ENCODE results near the gene G6PC3.
"Not testable (repeated sequence)": the region's sequence is repeated elsewhere in the genome, so short reads cannot be mapped to it uniquely, and the experiment has no call there.

The G6PC3 gene

GRCh38 chr17:44110011-44110686 lies 39.6 kb downstream of the G6PC3 start:
- DNase-seq: no peak

DNA sequence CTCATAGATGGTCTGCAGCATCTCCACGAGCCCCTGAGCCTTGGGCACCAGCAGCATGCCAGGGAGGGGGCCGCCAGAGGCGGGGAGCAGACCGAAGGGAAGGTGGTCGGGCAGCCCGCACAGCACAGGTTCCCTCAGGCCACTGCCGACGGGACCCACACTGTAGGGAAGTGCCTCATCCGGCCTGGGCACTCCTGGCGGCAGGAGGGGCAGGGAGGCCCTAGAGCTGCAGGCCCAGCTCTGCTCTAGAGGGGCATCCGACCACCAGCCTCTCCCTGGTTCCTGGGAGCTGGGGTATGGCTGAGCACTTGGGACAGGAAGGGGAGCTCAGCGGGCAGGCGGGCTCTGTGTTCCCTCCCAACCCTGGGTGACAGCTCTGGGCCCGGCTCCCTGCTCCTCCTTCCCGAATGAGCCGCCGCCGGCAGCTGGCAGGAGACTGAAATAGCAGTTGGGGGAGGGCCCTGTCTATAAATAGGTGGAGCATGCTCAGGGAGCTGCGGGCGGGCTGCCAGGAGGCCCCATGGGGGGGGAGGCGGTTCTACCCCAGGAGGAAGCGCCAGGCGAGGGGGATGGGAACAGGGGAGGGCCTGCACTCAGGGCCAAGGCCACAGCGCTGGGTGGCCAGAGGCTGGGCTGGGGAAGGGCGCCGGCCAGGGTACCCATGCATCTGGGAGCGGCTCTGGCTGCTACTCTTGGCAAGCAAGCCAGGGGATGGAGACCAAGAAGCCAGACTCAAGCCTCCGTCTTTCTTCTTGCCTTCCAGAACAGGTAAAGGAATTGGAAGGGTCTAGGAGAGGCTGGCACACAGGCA lies 40.5 kb downstream of the G6PC3 start:
- DNase-seq: peak; percentile 77

- no peak for DNase-seq
Measured at GRCh38 chr17:44111777-44112176, 41.2 kb downstream of the G6PC3 start.

DNA sequence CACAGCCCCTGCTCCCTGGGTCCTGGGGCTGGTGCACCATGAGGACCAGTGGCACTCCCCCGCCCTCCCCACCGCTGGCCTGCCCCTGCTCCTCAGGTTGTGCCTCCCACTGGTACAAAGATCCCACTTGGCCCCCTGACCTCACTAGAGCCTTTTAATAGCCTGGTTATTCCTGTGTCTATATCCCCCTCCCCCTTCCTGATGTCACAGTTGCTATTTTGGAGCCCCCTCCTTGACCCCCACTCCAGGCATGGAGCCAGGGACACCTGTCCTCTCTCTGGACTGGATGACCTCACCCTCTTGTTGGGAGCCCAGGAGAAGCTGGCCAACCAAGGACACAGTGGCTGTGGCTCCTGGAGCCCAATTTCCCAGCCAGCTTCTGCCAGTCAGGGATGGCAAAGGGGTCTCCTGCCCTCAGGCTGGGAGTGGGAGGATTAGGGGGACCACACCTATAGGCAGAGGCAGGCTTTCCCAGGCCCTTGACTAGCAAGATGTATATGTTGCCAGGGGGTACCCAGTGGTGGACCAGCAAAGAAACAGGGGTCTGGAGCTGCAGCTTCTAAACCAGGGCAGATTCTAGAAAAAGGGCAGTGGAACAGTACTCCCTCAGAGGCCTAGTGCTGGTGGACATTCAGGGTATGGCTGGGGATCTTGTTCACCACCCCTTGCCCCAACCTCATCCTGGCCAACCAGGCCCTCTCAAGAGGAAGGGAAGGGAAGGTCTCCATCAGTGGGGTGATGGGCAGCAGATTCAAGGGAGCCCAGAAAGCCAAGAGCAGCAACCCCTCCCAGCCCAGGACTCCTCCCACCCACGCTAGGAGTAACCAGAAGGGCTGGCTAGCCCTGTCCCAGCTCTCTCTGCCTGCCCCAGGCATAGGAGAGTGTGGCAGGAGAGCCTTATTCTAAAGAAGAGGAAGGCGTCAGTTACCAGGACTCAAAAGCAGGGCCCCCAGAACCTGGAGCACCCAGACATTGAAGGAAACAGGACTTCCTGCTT lies 42.0 kb downstream of the G6PC3 start:
- DNase-seq: no peak

DNA sequence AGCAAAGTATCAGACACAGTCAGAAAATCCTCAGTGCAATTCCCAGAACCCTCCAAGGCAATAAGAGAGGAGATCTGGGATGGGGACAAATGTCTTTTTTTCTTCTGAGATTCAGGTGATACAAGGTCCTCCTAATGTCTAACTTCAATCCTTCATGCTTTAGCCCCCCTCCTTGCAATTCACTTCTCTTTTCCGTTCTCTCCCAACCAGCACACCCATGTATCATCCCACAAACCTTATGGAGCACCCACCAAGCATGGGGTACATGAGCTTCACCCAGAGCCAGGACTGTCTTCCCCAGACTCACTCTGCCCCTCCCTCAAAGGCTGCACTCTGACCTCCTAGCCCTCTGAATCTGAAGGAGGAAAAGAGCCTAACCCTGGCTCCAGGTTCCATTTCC lies 42.8 kb downstream of the G6PC3 start:
- DNase-seq: no peak

DNA sequence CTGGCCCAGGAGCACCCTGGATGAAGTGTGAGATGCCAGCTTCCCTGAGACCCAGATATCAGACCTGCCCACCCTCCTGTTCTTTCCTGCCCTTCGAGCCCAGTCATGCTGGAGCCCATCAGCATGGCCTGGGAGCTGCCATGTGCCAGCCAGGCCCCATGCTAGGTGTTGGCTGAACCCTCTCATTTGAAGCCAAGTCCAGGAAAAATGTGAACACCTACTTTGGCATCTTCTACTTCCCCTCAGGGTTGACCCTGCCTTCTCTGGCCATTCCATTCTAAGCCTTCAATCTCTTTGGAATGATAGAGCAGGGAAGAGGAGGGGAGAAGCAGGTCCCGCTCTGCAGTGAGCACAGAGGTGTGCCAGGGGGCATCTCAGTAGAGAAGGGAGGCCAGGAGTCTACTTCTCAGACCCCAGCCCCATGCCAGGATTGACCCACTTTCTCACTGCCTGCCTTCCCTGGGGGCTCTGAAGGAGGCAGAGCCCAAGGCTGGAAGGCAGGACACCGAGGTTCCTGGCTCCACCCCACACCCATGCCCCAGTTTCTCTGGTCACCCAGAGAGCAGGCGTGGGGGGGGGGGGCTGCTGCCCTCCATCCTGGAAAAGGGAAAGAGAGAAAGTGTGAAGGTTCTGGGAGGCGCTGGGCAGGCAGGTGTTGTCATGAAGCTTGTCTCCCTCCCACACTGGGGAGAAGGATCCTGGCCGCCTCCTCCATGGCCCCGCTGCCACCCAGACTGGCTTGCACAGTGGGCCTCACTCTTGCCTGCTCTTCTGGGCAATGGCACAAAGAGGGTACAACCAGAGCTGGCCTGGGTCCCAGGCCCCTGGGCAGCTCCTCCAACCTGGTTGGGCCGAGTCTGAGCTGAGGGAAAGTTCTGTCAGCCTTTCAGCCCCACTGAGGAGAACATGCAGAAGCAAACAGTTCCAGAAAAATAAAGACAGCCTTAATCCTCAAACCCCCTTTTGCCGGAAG lies 43.6 kb downstream of the G6PC3 start:
- no peak for DNase-seq

GRCh38 chr17:44115585-44116415 lies 45.3 kb downstream of the G6PC3 start:
- no peak for DNase-seq

- DNase-seq: no peak
Measured at GRCh38 chr17:44117351-44117750, 46.8 kb downstream of the G6PC3 start.

DNA sequence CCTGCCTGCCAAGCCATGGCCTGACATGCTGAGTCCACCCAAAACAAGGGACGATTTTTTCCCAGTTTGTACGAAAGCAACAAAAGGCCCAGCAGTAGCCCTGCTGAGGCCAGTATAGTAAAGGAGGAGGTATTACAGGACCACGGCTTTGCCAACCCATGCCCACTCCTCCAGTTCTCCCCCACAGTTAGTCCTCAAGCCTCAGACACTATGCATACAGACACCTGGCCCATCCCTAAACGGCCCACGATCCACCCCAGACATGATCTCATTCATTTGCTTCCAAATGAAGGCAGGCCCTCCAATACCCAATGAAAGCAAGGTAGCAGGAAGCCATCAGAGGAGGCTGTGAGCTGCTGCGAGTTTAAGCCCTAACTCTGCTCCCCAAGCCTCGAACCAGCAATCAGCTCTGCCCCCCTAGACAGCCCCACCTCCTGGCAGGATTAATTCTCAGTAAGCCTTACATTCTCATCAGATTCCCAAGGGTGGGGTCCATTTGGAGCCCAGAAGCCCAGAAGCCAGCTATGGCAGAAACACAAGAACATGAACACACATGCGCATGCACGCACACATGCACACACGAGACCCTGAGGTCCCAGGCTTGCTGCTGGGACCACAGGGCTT lies 48.0 kb downstream of the G6PC3 start:
- no peak for DNase-seq

DNA sequence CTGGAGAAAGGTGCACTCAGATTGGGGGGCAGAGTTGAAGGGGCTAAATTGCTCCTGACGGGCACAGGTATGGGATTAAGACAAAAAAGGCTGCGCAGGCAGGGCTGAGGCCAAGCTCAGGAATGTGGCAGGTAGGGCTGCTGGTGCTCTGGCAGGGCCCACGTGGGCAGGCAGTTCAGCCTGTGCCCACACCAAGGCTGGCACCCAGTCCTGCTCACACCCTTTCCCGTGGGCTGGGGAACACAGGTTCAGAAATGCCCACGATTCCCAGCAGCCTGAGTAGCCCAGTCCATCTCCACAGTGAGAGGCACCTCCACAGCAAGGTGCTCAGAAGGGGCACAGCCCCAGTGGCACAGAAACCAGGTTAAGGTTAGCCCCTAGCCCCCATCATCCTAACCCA lies 48.5 kb downstream of the G6PC3 start:
- no peak for DNase-seq

GRCh38 chr17:44119798-44120197 lies 49.3 kb downstream of the G6PC3 start:
- no peak for DNase-seq

DNA sequence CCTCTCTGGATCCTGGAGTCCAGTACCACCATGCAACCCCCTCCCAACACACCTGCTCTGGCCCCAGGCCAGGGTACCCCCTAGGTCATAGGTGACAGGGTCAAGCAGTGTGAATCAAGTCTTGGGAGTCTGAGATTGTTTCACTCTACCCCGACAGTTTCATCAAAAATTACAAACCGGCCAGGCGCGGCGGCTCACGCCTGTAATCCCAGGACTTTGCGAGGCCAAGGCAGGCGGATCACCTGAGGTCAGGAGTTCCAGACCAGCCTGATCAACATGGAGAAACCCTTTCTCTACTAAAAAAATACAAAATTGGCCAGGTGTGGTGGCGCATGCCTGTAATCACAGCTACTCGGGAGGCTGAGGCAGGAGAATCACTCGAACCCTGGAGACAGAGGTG lies 49.7 kb downstream of the G6PC3 start:
- DNase-seq: not testable (repeated sequence)

GRCh38 chr17:44120851-44121605 lies 50.5 kb downstream of the G6PC3 start:
- DNase-seq: no peak

GRCh38 chr17:44121997-44122815 lies 51.7 kb downstream of the G6PC3 start:
- DNase-seq: no peak

DNA sequence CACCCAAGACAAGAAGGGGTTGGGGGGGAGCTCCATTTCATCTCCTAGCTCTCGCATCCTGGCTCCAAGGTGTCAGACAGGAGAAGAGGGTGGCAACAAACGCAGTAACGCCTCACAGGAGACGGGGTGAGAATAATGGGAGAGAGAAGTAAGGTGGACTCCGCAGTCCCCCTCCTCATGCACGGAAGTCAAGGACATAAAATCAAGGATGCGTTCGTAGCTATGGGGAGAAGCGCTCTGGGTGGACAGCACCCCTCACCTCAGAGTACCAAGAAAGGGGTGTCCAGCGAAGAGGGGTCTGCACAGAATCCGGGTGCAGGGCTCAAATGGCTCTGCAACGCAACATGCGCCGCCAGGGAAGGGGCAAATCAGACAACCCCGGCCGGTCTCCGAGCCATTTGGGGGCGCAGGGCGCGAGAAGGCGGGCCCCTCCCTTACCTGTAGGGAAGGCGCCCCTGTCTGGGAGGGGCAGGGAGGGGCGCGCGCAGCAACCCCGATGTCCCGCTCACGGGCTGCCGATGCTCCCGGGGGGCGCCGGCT lies 52.4 kb downstream of the G6PC3 start:
- no peak for DNase-seq

DNA sequence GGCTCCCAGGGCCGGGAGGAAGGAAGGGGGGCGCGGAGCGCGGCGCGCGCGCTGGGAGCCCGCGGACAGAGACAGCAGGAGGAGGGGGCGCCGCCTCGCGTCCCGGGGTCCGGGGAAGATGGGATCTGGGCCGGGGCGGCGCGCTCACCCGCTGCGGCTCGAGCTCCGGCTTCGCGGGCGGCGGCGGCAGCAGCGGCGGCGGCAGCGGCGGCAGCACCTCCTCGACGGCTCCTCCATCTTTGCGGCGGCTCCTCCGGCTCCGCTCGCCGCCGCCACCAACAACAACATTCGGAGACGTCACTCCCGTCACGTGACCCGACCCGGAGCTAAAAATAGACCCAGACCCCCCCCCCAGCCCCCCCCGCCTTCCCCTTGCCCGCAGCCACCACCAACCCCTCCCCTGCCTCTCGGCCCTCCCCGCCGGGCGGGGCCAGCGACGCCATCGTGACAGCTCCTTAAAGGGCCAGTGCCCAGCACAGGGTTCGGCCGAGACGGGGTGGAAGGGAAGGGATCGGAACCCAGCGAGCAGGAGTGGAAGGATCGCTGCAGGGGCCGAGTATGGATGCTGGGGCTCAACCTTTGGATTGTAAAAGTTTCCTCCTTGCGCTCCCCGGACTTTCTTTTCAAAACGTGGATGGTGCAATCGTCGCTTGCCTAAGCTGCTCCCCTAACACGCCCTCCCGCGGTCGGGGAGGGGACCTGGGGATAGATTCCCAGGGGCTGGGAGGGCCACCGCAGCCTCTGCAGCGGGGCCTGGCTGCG lies 53.0 kb downstream of the G6PC3 start, which contains the start of gene HDAC5:
Gene HDAC5, minus strand, starts transcription at position 286 of the 762 bp plus-strand sequence. CDS start 6,126 bp downstream, outside the sequence.
- DNase-seq: peak; percentile 54

DNA sequence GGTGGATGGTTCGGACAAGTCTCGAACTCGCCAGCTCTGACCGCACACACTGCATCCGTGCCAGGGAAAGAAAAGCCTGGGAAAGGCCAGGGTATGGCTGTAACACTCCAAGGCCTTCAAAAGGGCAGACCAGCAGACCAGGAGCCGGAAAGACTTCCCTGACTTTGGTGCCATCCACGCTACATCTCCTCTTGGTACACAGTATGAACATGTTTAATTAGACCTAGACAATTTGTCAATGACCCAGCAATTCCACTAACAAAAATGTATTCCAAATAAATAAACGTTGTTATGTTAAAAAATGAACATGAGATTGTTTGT lies 53.5 kb downstream of the G6PC3 start:
- DNase-seq: no peak
